ENCODE measurements around the gene UGT1A3.

- no peak for TF ChIP-seq CTCF (IDR thresholded peaks at IDR 0.05; ENCODE audit: insufficient read depth, low read length, poor library complexity, severe bottlenecking)
- TF ChIP-seq EZH2phosphoT487 (conservative IDR thresholded peaks at IDR 0.05; ENCODE audit: low read length): no peak
Observed at GRCh38 chr2:233745073-233745755, 16.4 kb downstream of the UGT1A3 start.
